Measurements from ENCODE around the gene ACTG2. TPM values are rescaled to one million over a fixed set of nuclear protein-coding genes. Genes with fewer than 3 reads are reported as not detected.

ACTG2 gene
- total RNA-seq, 3 donors from 2014 or later = 53.1 to 3,506 (median 391) TPM

GRCh38 chr2:73894475-73894850 lies 1.7 kb downstream of the ACTG2 start:
- Histone ChIP-seq H3K36me3 (ENCODE audit: low read depth) (no peaks in the 10 kb centered on the region), H3K4me1 (ENCODE audit: low read depth) (no peaks in the 10 kb centered on the region), H3K9me3 (no peaks in the 10 kb centered on the region), H3K4me3 (no peak overlapping the region)
- DNase-seq (no peak), ATAC-seq (no peak)
- intact Hi-C loops (cut with DNase I, micrococcal nuclease) = no loop called here
- no peak for TF ChIP-seq CTCF (IDR thresholded peaks at IDR 0.05)

- H3K4me1 ChIP-seq (ENCODE audit: low read depth) = no peaks in the 10 kb centered on the region
- no peak for TF ChIP-seq CTCF (IDR thresholded peaks at IDR 0.05)
- DNase-seq (no peak), ATAC-seq (no peak)
- intact Hi-C loops (cut with DNase I, micrococcal nuclease) = no loop called here
- H3K9me3 ChIP-seq = no peaks in the 10 kb centered on the region
- no peak overlapping the region for H3K4me3 ChIP-seq
- no peaks in the 10 kb centered on the region for H3K36me3 ChIP-seq (ENCODE audit: low read depth)
Measured at GRCh38 chr2:73894877-73895276, 2.1 kb downstream of the ACTG2 start.

- TF ChIP-seq CTCF (IDR thresholded peaks at IDR 0.05) = no peak
- DNase-seq (no peak), ATAC-seq (no peak)
- Histone ChIP-seq H3K9me3 (no peaks in the 10 kb centered on the region), H3K4me3 (no peak overlapping the region), H3K36me3 (ENCODE audit: low read depth) (no peaks in the 10 kb centered on the region), H3K4me1 (ENCODE audit: low read depth) (no peaks in the 10 kb centered on the region)
- intact Hi-C loops (cut with DNase I, micrococcal nuclease) = no loop called here
Measured at GRCh38 chr2:73895473-73895872, 2.7 kb downstream of the ACTG2 start.

GRCh38 chr2:73896362-73897239 lies 3.8 kb downstream of the ACTG2 start:
- ATAC-seq (peak; percentile 50), DNase-seq (peak in 1 of 3 donors; percentile 28)
- no peak for TF ChIP-seq CTCF (IDR thresholded peaks at IDR 0.05)
- Histone ChIP-seq H3K36me3 (ENCODE audit: low read depth) (no peaks in the 10 kb centered on the region), H3K4me1 (ENCODE audit: low read depth) (no peaks in the 10 kb centered on the region), H3K9me3 (no peaks in the 10 kb centered on the region), H3K4me3 (no peak overlapping the region)
- intact Hi-C loops (cut with DNase I, micrococcal nuclease) = no loop called here

GRCh38 chr2:73897240-73897583 lies 4.4 kb downstream of the ACTG2 start:
- Histone ChIP-seq H3K4me3 (no peak overlapping the region), H3K9me3 (no peaks in the 10 kb centered on the region), H3K4me1 (ENCODE audit: low read depth) (no peaks in the 10 kb centered on the region), H3K36me3 (ENCODE audit: low read depth) (no peaks in the 10 kb centered on the region)
- ATAC-seq = no peak
- no peak for TF ChIP-seq CTCF (IDR thresholded peaks at IDR 0.05)
- intact Hi-C loops (cut with DNase I, micrococcal nuclease) = no loop called here
- DNase-seq = no peak
